ENCODE results near the gene EIF5B.

EIF5B gene

GRCh38 chr2:99374747-99375146, 37.6 kb downstream of the EIF5B start:
- DNase-seq (ENCODE audit: low read depth): no peak
- no peak for TF ChIP-seq CTCF (conservative IDR thresholded peaks at IDR 0.05; ENCODE audit: low read depth, low read length)
- H3K4me3 ChIP-seq (ENCODE audit: low read length): no peak overlapping the region

- TF ChIP-seq CTCF (conservative IDR thresholded peaks at IDR 0.05; ENCODE audit: low read depth, low read length): no peak
- no peak overlapping the region for H3K4me3 ChIP-seq (ENCODE audit: low read length)
- DNase-seq (ENCODE audit: low read depth): no peak
Measured at GRCh38 chr2:99376254-99376864, 39.2 kb downstream of the EIF5B start.

GRCh38 chr2:99377879-99378278, 40.7 kb downstream of the EIF5B start:
- no peak overlapping the region for H3K4me3 ChIP-seq (ENCODE audit: low read length)
- DNase-seq (ENCODE audit: low read depth): no peak
- TF ChIP-seq CTCF (conservative IDR thresholded peaks at IDR 0.05; ENCODE audit: low read depth, low read length): no peak

GRCh38 chr2:99380376-99381010, 43.3 kb downstream of the EIF5B start:
- no peak for DNase-seq (ENCODE audit: low read depth)
- H3K4me3 ChIP-seq (ENCODE audit: low read length): no peak overlapping the region
- TF ChIP-seq CTCF (conservative IDR thresholded peaks at IDR 0.05; ENCODE audit: low read depth, low read length): no peak

GRCh38 chr2:99382143-99382542, 45.0 kb downstream of the EIF5B start:
- H3K4me3 ChIP-seq (ENCODE audit: low read length): no peak overlapping the region
- no peak for TF ChIP-seq CTCF (conservative IDR thresholded peaks at IDR 0.05; ENCODE audit: low read depth, low read length)
- no peak for DNase-seq (ENCODE audit: low read depth)

GRCh38 chr2:99386011-99386410, 48.8 kb downstream of the EIF5B start:
- no peak overlapping the region for H3K4me3 ChIP-seq (ENCODE audit: low read length)
- no peak for DNase-seq (ENCODE audit: low read depth)
- TF ChIP-seq CTCF (conservative IDR thresholded peaks at IDR 0.05; ENCODE audit: low read depth, low read length): no peak

- DNase-seq (ENCODE audit: low read depth): no peak
- no peak overlapping the region for H3K4me3 ChIP-seq (ENCODE audit: low read length)
- TF ChIP-seq CTCF (conservative IDR thresholded peaks at IDR 0.05; ENCODE audit: low read depth, low read length): no peak
Measured at GRCh38 chr2:99388892-99389291, 51.7 kb downstream of the EIF5B start.

All from retinal pigment epithelial cell (primary cell).